ENCODE results near the gene ANKRD52. TPM values are rescaled to one million over a fixed set of nuclear protein-coding genes. Genes with fewer than 3 reads are reported as not detected.
"Not testable (repeated sequence)": the region's sequence is repeated elsewhere in the genome, so short reads cannot be mapped to it uniquely, and the experiment has no call there.

The ANKRD52 gene
- total and polyA plus RNA-seq, 2 donors from 2014 or later = 8.6 to 46.4 TPM

DNA sequence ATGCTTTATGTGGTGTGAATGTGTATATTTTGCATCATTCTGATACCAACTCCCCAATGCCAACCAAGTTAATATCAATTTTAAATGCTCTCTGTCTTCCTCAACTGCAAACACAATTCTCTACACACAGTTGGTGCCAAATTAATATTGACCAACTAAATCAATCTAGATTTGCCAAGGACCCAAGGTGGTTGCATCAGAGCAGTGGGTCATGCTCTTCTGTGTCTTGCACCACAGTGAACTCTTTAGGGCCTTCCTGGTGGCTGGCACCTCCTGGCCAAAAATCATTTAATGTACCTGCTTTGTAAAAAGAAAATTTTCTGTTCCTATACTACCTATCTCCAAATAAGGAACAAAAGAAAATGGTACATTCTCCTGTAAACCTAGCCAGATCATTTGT is 22.7 kb upstream of the ANKRD52 start:
- intact Hi-C loops (cut with DNase I) = no loop called here
- H3K9ac ChIP-seq (ENCODE audit: low read length in 3 of 3) = no peak overlapping the region

DNA sequence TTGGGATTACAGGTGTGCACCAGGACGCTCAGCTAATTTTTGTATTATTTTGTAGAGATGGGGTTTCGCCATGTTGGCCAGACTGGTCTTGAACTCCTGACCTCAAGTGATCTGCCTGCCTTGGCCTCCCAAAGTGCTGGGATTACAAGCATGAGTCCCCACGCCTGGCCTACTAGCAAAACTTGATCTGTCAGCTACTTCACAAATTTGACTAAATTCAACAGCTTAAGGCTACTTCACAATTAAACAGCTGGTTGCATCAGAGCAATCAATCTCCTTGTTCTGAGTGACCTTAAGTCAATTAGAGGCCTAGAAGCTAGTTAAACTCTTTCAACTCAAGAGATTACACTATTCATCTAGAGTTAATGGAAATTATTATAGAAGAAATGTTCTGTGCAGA is 20.7 kb upstream of the ANKRD52 start:
- no peak for DNase-seq
- Histone ChIP-seq H3K27me3 (ENCODE audit: control insufficient read depth, insufficient read depth, low read length) (no peaks in the 10 kb centered on the region), H3K4me3 (ENCODE audit: low read length in 3 of 3) (no peak overlapping the region), H3K27ac (ENCODE audit: low read depth in 2 of 2, low read length in 2 of 2) (no peak overlapping the region), H3K9me3 (ENCODE audit: control insufficient read depth in 2 of 3, insufficient read depth in 1 of 3, low read length in 3 of 3) (no peaks in the 10 kb centered on the region), H3K4me1 (ENCODE audit: control insufficient read depth in 2 of 3, insufficient read depth in 2 of 3, low read depth in 1 of 3, low read length in 3 of 3) (no peaks in the 10 kb centered on the region), H3K9ac (ENCODE audit: low read length in 3 of 3) (no peak overlapping the region), H3K36me3 (ENCODE audit: control insufficient read depth in 2 of 3, insufficient read depth in 3 of 3, low read length in 3 of 3) (peaks cover 10 to 69% (median 38%) of the 10 kb centered on the region in 3 donors)
- FAIRE-seq = no peak
- TF ChIP-seq, protein P1, sequence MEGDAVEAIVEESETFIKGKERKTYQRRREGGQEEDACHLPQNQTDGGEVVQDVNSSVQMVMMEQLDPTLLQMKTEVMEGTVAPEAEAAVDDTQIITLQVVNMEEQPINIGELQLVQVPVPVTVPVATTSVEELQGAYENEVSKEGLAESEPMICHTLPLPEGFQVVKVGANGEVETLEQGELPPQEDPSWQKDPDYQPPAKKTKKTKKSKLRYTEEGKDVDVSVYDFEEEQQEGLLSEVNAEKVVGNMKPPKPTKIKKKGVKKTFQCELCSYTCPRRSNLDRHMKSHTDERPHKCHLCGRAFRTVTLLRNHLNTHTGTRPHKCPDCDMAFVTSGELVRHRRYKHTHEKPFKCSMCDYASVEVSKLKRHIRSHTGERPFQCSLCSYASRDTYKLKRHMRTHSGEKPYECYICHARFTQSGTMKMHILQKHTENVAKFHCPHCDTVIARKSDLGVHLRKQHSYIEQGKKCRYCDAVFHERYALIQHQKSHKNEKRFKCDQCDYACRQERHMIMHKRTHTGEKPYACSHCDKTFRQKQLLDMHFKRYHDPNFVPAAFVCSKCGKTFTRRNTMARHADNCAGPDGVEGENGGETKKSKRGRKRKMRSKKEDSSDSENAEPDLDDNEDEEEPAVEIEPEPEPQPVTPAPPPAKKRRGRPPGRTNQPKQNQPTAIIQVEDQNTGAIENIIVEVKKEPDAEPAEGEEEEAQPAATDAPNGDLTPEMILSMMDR (IDR thresholded peaks at IDR 0.05; ENCODE audit: borderline replicate concordance, extremely low read depth, insufficient read depth) = no peak
- intact Hi-C loops (cut with DNase I) = no loop called here

More for the DNA sequence above, 22.7 kb upstream of the ANKRD52 start:
- H3K27ac ChIP-seq (ENCODE audit: low read depth in 2 of 2, low read length in 2 of 2) = no peak overlapping the region
- H3K9me3 ChIP-seq (ENCODE audit: control insufficient read depth in 2 of 3, insufficient read depth in 1 of 3, low read length in 3 of 3) = no peaks in the 10 kb centered on the region
- H3K4me1 ChIP-seq (ENCODE audit: control insufficient read depth in 2 of 3, insufficient read depth in 2 of 3, low read depth in 1 of 3, low read length in 3 of 3) = no peaks in the 10 kb centered on the region
- DNase-seq = no peak
- H3K27me3 ChIP-seq (ENCODE audit: control insufficient read depth, insufficient read depth, low read length) = no peaks in the 10 kb centered on the region
- TF ChIP-seq, protein P1 (IDR thresholded peaks at IDR 0.05; ENCODE audit: borderline replicate concordance, extremely low read depth, insufficient read depth) = no peak
- no peak for FAIRE-seq
- H3K36me3 ChIP-seq (ENCODE audit: control insufficient read depth in 2 of 3, insufficient read depth in 3 of 3, low read length in 3 of 3) = peaks cover 13 to 61% (median 26%) of the 10 kb centered on the region in 3 donors
- H3K4me3 ChIP-seq (ENCODE audit: low read length in 3 of 3) = no peak overlapping the region

DNA sequence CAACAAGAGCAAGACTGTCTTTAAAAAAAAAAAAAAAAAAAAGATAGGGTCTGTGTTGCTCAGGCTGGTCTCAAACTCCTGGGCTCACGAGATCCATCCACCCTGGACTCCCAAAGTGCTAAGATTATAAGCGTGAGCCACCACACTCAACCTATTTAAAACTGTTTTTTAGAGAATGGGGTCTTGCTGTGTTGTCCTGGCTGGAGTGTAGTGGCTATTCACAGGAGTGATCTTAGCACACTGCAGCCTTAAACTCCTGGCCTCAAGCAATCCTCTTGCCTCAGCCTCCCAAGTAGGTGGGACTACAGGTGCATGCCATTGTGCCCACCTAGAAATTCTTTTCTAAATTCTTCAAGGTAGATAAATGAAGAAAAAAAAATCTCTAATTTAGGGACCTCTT is 16.1 kb upstream of the ANKRD52 start:
- FAIRE-seq = no peak
- no peak overlapping the region for H3K27ac ChIP-seq (ENCODE audit: low read depth in 2 of 2, low read length in 2 of 2)
- H3K9me3 ChIP-seq (ENCODE audit: control insufficient read depth in 2 of 3, insufficient read depth in 1 of 3, low read length in 3 of 3) = no peaks in the 10 kb centered on the region
- H3K27me3 ChIP-seq (ENCODE audit: control insufficient read depth, insufficient read depth, low read length) = no peaks in the 10 kb centered on the region
- TF ChIP-seq, protein P1 (IDR thresholded peaks at IDR 0.05; ENCODE audit: borderline replicate concordance, extremely low read depth, insufficient read depth) = no peak
- H3K4me3 ChIP-seq (ENCODE audit: low read length in 3 of 3) = no peak overlapping the region
- intact Hi-C loops (cut with DNase I) = no loop called here
- H3K36me3 ChIP-seq (ENCODE audit: control insufficient read depth in 2 of 3, insufficient read depth in 3 of 3, low read length in 3 of 3) = peaks cover 9 to 55% (median 34%) of the 10 kb centered on the region in 3 donors
- no peak for DNase-seq
- H3K9ac ChIP-seq (ENCODE audit: low read length in 3 of 3) = no peak overlapping the region
- no peaks in the 10 kb centered on the region for H3K4me1 ChIP-seq (ENCODE audit: control insufficient read depth in 2 of 3, insufficient read depth in 2 of 3, low read depth in 1 of 3, low read length in 3 of 3)

DNA sequence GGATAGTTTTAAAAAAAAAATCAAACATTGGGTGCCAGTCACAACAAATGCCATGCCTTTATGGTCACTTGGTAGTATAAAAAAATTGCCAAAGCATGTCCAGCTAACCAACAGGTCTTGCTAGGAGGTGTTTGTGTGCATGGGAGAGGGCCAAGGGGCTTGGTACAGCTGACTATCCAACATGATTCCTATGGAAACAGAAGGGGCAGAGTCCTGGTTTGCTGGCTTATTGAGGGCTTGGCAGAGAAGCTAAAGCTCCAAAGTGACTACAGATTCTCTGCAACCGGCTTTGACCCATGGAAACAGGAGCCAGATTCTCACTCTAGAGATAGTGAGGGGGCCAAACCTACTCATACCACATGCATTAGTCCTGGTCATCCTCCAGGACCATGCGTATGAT is 14.3 kb upstream of the ANKRD52 start:
- H3K4me3 ChIP-seq (ENCODE audit: low read length in 3 of 3); intact Hi-C loops (cut with DNase I); DNase-seq; H3K27me3 ChIP-seq (ENCODE audit: control insufficient read depth, insufficient read depth, low read length); FAIRE-seq; H3K4me1 ChIP-seq (ENCODE audit: control insufficient read depth in 2 of 3, insufficient read depth in 2 of 3, low read depth in 1 of 3, low read length in 3 of 3); H3K9ac ChIP-seq (ENCODE audit: low read length in 3 of 3); H3K27ac ChIP-seq (ENCODE audit: low read depth in 2 of 2, low read length in 2 of 2); H3K9me3 ChIP-seq (ENCODE audit: control insufficient read depth in 2 of 3, insufficient read depth in 1 of 3, low read length in 3 of 3): not testable (repeated sequence)
- peaks cover 9 to 42% (median 33%) of the 10 kb centered on the region in 3 donors for H3K36me3 ChIP-seq (ENCODE audit: control insufficient read depth in 2 of 3, insufficient read depth in 3 of 3, low read length in 3 of 3)
